Measurements from ENCODE around the gene ELMO1. TPM values are rescaled to one million over a fixed set of nuclear protein-coding genes. Genes with fewer than 3 reads are reported as not detected.

Gene ELMO1
- total RNA-seq, 1 donor from 2014 or later: 62.2 TPM

- DNase-seq (ENCODE audit: extremely low read depth, low read depth, low spot score): no peak
These were observed 505.7 kb downstream of the ELMO1 start for GRCh38 chr7:36942955-36943354.

GRCh38 chr7:36942541-36942940 is 506.1 kb downstream of the ELMO1 start:
- no peak for DNase-seq (ENCODE audit: extremely low read depth, low read depth, low spot score)

GRCh38 chr7:36942025-36942424 is 506.6 kb downstream of the ELMO1 start:
- DNase-seq (ENCODE audit: extremely low read depth, low read depth, low spot score): no peak

- no peak for DNase-seq (ENCODE audit: extremely low read depth, low read depth, low spot score)
These were observed 507.3 kb downstream of the ELMO1 start for GRCh38 chr7:36941359-36941758.

GRCh38 chr7:36939816-36940215 is 508.8 kb downstream of the ELMO1 start:
- no peak for DNase-seq (ENCODE audit: extremely low read depth, low read depth, low spot score)

- no peak for DNase-seq (ENCODE audit: extremely low read depth, low read depth, low spot score)
These were observed 510.7 kb downstream of the ELMO1 start for GRCh38 chr7:36937754-36938563.

GRCh38 chr7:36931892-36932291 is 516.8 kb downstream of the ELMO1 start:
- no peak for DNase-seq (ENCODE audit: extremely low read depth, low read depth, low spot score)

GRCh38 chr7:36929791-36930190 is 518.9 kb downstream of the ELMO1 start:
- no peak for DNase-seq (ENCODE audit: extremely low read depth, low read depth, low spot score)

- no peak for DNase-seq (ENCODE audit: extremely low read depth, low read depth, low spot score)
These were observed 519.9 kb downstream of the ELMO1 start for GRCh38 chr7:36928718-36929117.

GRCh38 chr7:36928311-36928710 is 520.4 kb downstream of the ELMO1 start:
- DNase-seq (ENCODE audit: extremely low read depth, low read depth, low spot score): no peak

- DNase-seq (ENCODE audit: extremely low read depth, low read depth, low spot score): no peak
These were observed 523.0 kb downstream of the ELMO1 start for GRCh38 chr7:36925691-36926090.

GRCh38 chr7:36925207-36925606 is 523.5 kb downstream of the ELMO1 start:
- no peak for DNase-seq (ENCODE audit: extremely low read depth, low read depth, low spot score)

- no peak for DNase-seq (ENCODE audit: extremely low read depth, low read depth, low spot score)
These were observed 524.7 kb downstream of the ELMO1 start for GRCh38 chr7:36923943-36924436.

- no peak for DNase-seq (ENCODE audit: extremely low read depth, low read depth, low spot score)
These were observed 525.5 kb downstream of the ELMO1 start for GRCh38 chr7:36923185-36923584.

- no peak for DNase-seq (ENCODE audit: extremely low read depth, low read depth, low spot score)
These were observed 528.2 kb downstream of the ELMO1 start for GRCh38 chr7:36920433-36920832.

- no peak for DNase-seq (ENCODE audit: extremely low read depth, low read depth, low spot score)
These were observed 528.9 kb downstream of the ELMO1 start for GRCh38 chr7:36919738-36920137.

- DNase-seq (ENCODE audit: extremely low read depth, low read depth, low spot score): no peak
These were observed 530.1 kb downstream of the ELMO1 start for GRCh38 chr7:36918591-36918990.

GRCh38 chr7:36916619-36917018 is 532.0 kb downstream of the ELMO1 start:
- DNase-seq (ENCODE audit: extremely low read depth, low read depth, low spot score): no peak

GRCh38 chr7:36916116-36916515 is 532.5 kb downstream of the ELMO1 start:
- DNase-seq (ENCODE audit: extremely low read depth, low read depth, low spot score): no peak

GRCh38 chr7:36911788-36912187 is 536.9 kb downstream of the ELMO1 start:
- no peak for DNase-seq (ENCODE audit: extremely low read depth, low read depth, low spot score)

- DNase-seq (ENCODE audit: extremely low read depth, low read depth, low spot score): no peak
These were observed 537.8 kb downstream of the ELMO1 start for GRCh38 chr7:36910859-36911258.

GRCh38 chr7:36910401-36910800 is 538.3 kb downstream of the ELMO1 start:
- no peak for DNase-seq (ENCODE audit: extremely low read depth, low read depth, low spot score)

Measured in glomerular endothelial cell (primary cell).